ENCODE measurements around the gene ARHGAP15.

DNA sequence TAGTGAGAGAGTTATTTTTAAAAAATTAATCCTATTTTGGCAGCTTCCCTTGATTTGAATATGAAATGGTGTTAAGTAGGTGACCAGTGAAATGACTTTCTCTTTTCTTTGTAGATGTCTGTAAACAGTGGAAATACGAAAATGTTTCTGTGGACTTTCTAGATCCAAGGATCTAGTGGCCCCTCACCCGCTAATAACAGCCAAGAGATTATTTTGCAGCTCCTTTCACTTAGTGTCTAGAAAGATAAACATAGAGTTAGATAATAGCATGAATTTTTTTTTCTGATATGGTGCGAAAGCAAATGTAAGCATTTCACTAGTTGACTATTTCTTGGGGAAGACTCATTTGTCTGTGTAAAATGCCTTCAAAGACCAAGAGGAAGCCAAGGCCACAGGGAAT, 57.7 kb downstream of the ARHGAP15 start:
- TF ChIP-seq EP300 (IDR thresholded peaks at IDR 0.05) = no peak
- no peak for TF ChIP-seq POLR2A (IDR thresholded peaks at IDR 0.05)
- TF ChIP-seq CTCF (IDR thresholded peaks at IDR 0.05) = no peak
